Measurements from ENCODE around the gene NXPH1. TPM values are rescaled to one million over a fixed set of nuclear protein-coding genes. Genes with fewer than 3 reads are reported as not detected.

Gene NXPH1
- total RNA-seq, 1 donor: not detected

DNA sequence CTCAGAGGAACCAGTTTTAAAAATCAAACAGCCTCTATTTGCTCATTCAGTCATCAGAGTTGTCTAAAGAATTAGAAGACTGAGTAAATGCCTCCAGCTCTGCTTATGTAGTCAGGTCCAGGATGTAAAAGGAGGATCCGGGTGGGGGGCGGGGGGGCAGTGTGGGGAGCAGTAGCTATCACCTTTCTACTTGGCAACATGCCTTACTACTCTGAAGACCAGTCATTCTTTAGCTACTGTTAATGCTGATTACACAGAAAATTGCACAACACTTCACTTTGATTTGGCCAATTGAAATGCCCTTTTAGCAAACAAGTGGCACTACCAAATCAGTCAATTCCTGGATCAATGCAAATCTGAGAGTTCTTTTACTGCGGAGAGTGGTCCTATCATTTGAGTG is 164.2 kb downstream of the NXPH1 start:
- TF ChIP-seq, protein P1, sequence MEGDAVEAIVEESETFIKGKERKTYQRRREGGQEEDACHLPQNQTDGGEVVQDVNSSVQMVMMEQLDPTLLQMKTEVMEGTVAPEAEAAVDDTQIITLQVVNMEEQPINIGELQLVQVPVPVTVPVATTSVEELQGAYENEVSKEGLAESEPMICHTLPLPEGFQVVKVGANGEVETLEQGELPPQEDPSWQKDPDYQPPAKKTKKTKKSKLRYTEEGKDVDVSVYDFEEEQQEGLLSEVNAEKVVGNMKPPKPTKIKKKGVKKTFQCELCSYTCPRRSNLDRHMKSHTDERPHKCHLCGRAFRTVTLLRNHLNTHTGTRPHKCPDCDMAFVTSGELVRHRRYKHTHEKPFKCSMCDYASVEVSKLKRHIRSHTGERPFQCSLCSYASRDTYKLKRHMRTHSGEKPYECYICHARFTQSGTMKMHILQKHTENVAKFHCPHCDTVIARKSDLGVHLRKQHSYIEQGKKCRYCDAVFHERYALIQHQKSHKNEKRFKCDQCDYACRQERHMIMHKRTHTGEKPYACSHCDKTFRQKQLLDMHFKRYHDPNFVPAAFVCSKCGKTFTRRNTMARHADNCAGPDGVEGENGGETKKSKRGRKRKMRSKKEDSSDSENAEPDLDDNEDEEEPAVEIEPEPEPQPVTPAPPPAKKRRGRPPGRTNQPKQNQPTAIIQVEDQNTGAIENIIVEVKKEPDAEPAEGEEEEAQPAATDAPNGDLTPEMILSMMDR (IDR thresholded peaks at IDR 0.05; ENCODE audit: extremely low read depth, low read depth, low read length): no peak
- no peaks in the 10 kb centered on the region for H3K27me3 ChIP-seq (ENCODE audit: insufficient read depth, low read length)
- no peaks in the 10 kb centered on the region for H3K36me3 ChIP-seq (ENCODE audit: insufficient read depth, low read length)
- H3K27ac ChIP-seq (ENCODE audit: low read depth, low read length): no peak overlapping the region
- H3K79me2 ChIP-seq (ENCODE audit: insufficient read depth, low read length): no peaks in the 10 kb centered on the region
- no peak overlapping the region for H3K4me2 ChIP-seq (ENCODE audit: insufficient read depth, low read length)
- no peaks in the 10 kb centered on the region for H3K4me1 ChIP-seq (ENCODE audit: insufficient read depth, low read length)
- DNase-seq (ENCODE audit: insufficient read length, low spot score, missing footprints): no peak
- no peak overlapping the region for H2AFZ ChIP-seq (ENCODE audit: low read length)
- no peaks in the 10 kb centered on the region for H4K20me1 ChIP-seq (ENCODE audit: insufficient read depth, low read length)
- no peaks in the 10 kb centered on the region for H3K9me3 ChIP-seq (ENCODE audit: low read depth, low read length)
- H3K4me3 ChIP-seq (ENCODE audit: insufficient read depth, low read length): no peak overlapping the region

DNA sequence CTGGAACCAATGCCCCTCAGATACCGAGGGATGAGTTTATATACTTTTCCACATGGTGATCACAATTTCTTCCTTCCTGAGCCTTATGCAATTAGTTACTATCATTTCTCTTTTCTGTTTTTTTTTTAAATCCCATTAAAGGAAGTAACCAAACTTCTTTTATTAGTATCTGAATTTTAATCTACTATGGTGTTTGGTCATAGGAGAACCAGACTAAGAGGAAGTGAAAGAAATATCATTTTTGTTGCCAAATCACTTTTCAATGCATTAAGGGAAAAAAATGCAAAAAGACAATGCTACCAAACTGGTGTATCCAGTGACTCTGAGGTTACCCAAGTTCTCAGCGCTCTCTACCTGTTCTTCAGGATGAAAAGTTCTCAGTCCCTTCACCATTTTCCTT is 167.7 kb downstream of the NXPH1 start:
- H3K36me3 ChIP-seq (ENCODE audit: insufficient read depth, low read length): no peaks in the 10 kb centered on the region
- TF ChIP-seq, protein P1 (IDR thresholded peaks at IDR 0.05; ENCODE audit: extremely low read depth, low read depth, low read length): no peak

DNA sequence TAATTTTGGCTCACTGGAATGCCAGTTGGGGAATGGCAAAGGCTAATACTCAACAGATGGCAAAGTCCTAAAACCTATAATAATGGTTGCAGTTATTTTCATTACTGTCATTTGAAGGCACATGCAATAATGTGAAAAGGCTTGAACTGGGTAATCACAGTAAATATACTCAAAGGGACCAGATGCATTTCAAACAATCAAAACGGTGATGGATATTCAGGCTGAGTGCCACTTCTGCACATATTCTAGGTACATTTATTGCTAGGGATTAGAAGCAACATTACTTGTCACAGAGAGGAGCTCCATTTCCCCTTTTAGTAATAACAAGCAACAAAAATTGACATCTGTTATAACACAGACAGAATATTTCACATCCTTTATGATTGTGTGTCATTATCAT is 171.8 kb downstream of the NXPH1 start:
- DNase-seq (ENCODE audit: insufficient read length, low spot score, missing footprints): no peak
- Histone ChIP-seq H3K27ac (ENCODE audit: low read depth, low read length) (no peak overlapping the region), H3K36me3 (ENCODE audit: insufficient read depth, low read length) (no peaks in the 10 kb centered on the region), H3K4me3 (ENCODE audit: insufficient read depth, low read length) (no peak overlapping the region), H3K27me3 (ENCODE audit: insufficient read depth, low read length) (no peaks in the 10 kb centered on the region), H2AFZ (ENCODE audit: low read length) (no peak overlapping the region), H4K20me1 (ENCODE audit: insufficient read depth, low read length) (no peaks in the 10 kb centered on the region), H3K79me2 (ENCODE audit: insufficient read depth, low read length) (no peaks in the 10 kb centered on the region), H3K9me3 (ENCODE audit: low read depth, low read length) (peaks cover 3% of the 10 kb centered on the region), H3K4me2 (ENCODE audit: insufficient read depth, low read length) (no peak overlapping the region), H3K4me1 (ENCODE audit: insufficient read depth, low read length) (no peaks in the 10 kb centered on the region)
- TF ChIP-seq, protein P1 (IDR thresholded peaks at IDR 0.05; ENCODE audit: extremely low read depth, low read depth, low read length): no peak

More for the DNA sequence above, 167.7 kb downstream of the NXPH1 start:
- DNase-seq (ENCODE audit: insufficient read length, low spot score, missing footprints): no peak
- H3K27me3 ChIP-seq (ENCODE audit: insufficient read depth, low read length): no peaks in the 10 kb centered on the region
- H3K4me2 ChIP-seq (ENCODE audit: insufficient read depth, low read length): no peak overlapping the region
- H3K27ac ChIP-seq (ENCODE audit: low read depth, low read length): no peak overlapping the region
- no peak overlapping the region for H3K4me3 ChIP-seq (ENCODE audit: insufficient read depth, low read length)
- no peaks in the 10 kb centered on the region for H4K20me1 ChIP-seq (ENCODE audit: insufficient read depth, low read length)
- H3K4me1 ChIP-seq (ENCODE audit: insufficient read depth, low read length): no peaks in the 10 kb centered on the region
- H3K79me2 ChIP-seq (ENCODE audit: insufficient read depth, low read length): no peaks in the 10 kb centered on the region
- H2AFZ ChIP-seq (ENCODE audit: low read length): no peak overlapping the region
- H3K9me3 ChIP-seq (ENCODE audit: low read depth, low read length): no peaks in the 10 kb centered on the region

DNA sequence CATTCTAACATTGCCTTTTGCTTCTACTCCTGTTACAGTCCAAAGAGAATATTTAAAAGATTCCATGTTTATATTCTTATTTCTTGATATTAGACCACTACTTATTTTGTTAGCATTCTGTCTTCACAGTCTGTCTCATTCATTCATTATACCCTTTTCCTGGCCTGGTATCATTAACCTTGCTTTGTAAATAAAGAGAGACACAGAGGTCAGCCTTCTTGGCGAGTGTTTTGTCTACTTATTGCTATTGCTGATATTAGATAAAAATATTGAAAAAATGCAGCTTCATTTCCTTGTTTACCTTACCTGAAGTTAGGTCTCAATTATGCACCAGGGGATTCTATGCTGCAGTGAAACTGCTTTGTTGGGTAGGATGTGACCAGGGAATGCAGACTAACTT is 179.2 kb downstream of the NXPH1 start:
- H2AFZ ChIP-seq (ENCODE audit: low read length): no peak overlapping the region
- no peak overlapping the region for H3K4me2 ChIP-seq (ENCODE audit: insufficient read depth, low read length)
- DNase-seq (ENCODE audit: insufficient read length, low spot score, missing footprints): no peak
- H3K4me3 ChIP-seq (ENCODE audit: insufficient read depth, low read length): no peak overlapping the region
- H3K27ac ChIP-seq (ENCODE audit: low read depth, low read length): no peak overlapping the region
- peaks cover 5% of the 10 kb centered on the region for H3K9me3 ChIP-seq (ENCODE audit: low read depth, low read length)
- TF ChIP-seq, protein P1 (IDR thresholded peaks at IDR 0.05; ENCODE audit: extremely low read depth, low read depth, low read length): no peak
- no peaks in the 10 kb centered on the region for H3K4me1 ChIP-seq (ENCODE audit: insufficient read depth, low read length)
- no peaks in the 10 kb centered on the region for H3K79me2 ChIP-seq (ENCODE audit: insufficient read depth, low read length)
- no peaks in the 10 kb centered on the region for H3K36me3 ChIP-seq (ENCODE audit: insufficient read depth, low read length)
- no peaks in the 10 kb centered on the region for H3K27me3 ChIP-seq (ENCODE audit: insufficient read depth, low read length)
- H4K20me1 ChIP-seq (ENCODE audit: insufficient read depth, low read length): no peaks in the 10 kb centered on the region

Data from osteoblast (primary cell).